GM10248 (cell line): ENCODE results near the gene RBM38.

Source experiments
- CTCF ChIA-PET: fragments of 300-600 bp; sonication (Branson Sonifier 250); formaldehyde crosslinking; extraction: SDS; loops from one replicate; lab custom pipeline; 2021; ENCODE audit warnings: antibody characterized with exemption; lab: Yijun Ruan, JAX
- POLR2A ChIA-PET: fragments of 350-650 bp; sonication (Branson Sonifier 250); formaldehyde crosslinking; extraction: SDS; loops from one replicate; lab custom pipeline; 2020; ENCODE audit warnings: antibody characterized with exemption; lab: Yijun Ruan, JAX
- DNase-seq: peaks from one replicate; pipeline ENCODE4 v3.0.0; 2012; ENCODE audit errors: extremely low spot score
- CTCF ChIP-seq: IDR thresholded peaks from 2 replicates; pipeline ENCODE4 v1.5.1; 2012; ENCODE audit warnings: mild to moderate bottlenecking, low read depth; ENCODE audit errors: extremely low read depth, missing control alignments, control extremely low read depth

Gene RBM38

GRCh38 chr20:57436223-57436545 lies 45.0 kb downstream of the RBM38 start:
- ChIA-PET CTCF (interaction anchor here (1.1 to 1.6 kb wide), 5 partner anchors 9 to 60 kb away, joined by 3 to 5 read pairs (median 3); no protein-coding TSS in a partner anchor), POLR2A (no interaction called here)

DNA sequence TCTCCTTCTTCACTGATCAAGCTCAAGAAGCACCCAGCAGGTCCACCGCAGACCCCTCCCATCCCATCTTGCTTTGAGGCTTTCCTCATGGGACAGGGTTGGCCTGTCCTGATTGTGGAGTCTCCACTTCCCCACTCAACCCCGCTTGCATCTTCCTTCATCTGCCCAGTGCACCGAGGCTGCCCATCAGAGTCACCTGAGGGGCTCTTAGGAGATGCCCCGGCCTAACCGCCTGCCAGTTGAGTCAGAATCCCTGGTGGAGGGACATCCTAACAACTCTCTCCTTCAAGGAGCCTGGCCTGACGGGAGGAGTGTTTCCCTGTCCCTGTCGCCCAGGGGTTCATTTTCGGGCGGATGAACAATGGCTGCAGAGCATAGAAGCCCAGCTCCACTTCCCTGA lies 46.1 kb downstream of the RBM38 start:
- DNase-seq, result no peak
- no peak for TF ChIP-seq CTCF
- POLR2A ChIA-PET, result no interaction called here
- CTCF ChIA-PET, result interaction anchor here (0.9 to 1.5 kb wide), 2 partner anchors 11 to 46 kb away, joined by 3 read pairs; no protein-coding TSS in a partner anchor

More at GRCh38 chr20:57436223-57436545, 45.0 kb downstream of the RBM38 start:
- no peak for DNase-seq
- no peak for TF ChIP-seq CTCF

DNA sequence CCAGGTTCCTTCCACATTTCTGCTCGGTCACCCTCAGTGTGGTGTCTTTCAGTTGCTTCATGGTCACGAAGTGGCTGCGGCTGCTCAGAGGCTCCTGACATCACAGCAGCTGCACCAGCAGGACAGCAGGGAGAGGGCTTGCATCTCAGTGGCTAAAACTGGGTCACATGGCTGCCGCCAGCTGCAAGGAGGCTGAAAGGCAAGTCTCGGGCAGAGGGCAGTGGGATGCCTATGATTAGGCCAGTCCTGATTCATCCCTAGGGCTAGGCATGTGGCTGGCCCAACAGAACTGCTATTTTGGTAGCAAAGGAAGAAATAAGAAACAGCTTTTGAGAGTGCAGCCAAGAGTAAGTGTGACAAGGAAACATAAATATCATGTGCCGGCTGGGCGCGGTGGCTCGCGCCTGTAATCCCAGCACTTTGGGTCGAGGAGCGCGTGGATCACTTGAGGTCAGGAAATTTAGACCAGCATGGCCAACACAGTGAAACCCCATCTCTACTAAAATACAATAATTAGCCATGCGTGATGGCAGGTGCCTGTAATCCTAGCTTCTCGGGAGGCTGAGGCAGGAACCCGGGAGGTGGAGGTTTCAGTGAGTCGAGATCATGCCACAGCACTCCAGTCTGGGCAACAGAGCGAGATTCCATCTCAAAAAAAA lies 46.6 kb downstream of the RBM38 start:
- POLR2A ChIA-PET, result no interaction called here
- CTCF ChIA-PET, result interaction anchor here (0.9 to 1.5 kb wide), 4 partner anchors 10 to 45 kb away, joined by 3 to 4 read pairs (median 3); no protein-coding TSS in a partner anchor
- TF ChIP-seq CTCF, result no peak
- DNase-seq, result no peak

DNA sequence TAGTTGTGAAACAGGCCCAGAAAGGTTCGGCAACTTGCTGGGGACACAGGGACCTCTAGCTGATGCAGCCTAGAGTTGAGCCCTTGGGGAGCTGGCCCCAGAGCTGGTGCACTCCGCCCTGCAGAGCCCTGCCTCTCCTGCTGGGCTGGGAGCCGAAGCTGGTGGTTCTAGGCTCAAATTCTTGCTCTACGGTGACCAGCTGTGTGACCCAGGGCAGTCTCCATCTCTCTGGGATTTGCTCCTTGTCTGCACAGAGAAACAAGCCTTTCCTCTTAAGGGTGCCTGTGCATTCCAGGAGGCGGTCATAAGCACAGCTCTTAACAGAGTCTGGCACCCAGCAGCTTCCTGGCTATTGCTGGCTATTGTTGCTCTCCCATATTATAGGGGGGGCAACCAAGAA lies 47.4 kb downstream of the RBM38 start:
- CTCF ChIA-PET, result interaction anchor here (1.0 to 1.4 kb wide), 4 partner anchors 9 to 48 kb away, joined by 3 to 6 read pairs (median 4); no protein-coding TSS in a partner anchor
- no peak for TF ChIP-seq CTCF
- DNase-seq, result no peak

DNA sequence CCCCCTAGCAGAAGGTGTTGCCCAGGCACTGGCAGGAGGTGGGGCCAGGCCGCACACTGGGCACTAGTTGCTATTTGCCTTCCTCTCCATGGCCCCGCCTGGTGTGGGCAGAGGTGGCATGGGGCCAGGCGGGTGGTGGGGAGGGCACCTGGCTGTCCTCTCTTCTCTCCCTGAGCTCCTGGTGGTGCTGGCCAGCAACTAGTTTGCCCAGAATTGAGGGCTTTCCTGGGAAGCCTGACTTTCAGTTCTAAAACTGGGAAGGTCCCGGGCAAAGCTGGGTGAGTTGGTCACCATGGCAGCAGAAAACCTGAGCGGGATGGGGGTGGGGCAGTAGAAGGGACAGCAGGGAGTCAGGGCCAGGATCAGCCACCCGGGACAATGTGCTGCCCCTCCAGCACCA lies 48.2 kb downstream of the RBM38 start:
- TF ChIP-seq CTCF, result no peak
- ChIA-PET CTCF (interaction anchor here (1.0 to 1.4 kb wide), 3 partner anchors 8 to 49 kb away, joined by 3 to 6 read pairs (median 4); no protein-coding TSS in a partner anchor), POLR2A (no interaction called here)
- no peak for DNase-seq

More for the DNA sequence above, 47.4 kb downstream of the RBM38 start:
- POLR2A ChIA-PET, result no interaction called here

- DNase-seq, result no peak
- ChIA-PET POLR2A (no interaction called here), CTCF (no interaction called here)
- no peak for TF ChIP-seq CTCF
Measured at GRCh38 chr20:57439993-57440392, 48.8 kb downstream of the RBM38 start.
